RPMI7951 (cell line): ENCODE measurements around the gene RFT1. TPM values are rescaled to one million over a fixed set of nuclear protein-coding genes. Genes with fewer than 3 reads are reported as not detected.
A peak's percentile ranks its signal among the peaks of the same experiment; 100 is the strongest.

Experiments used
- DNase-seq: peaks from one replicate; pipeline ENCODE4 v3.0.0-alpha.2; 2012; ENCODE audit warnings: low read depth
- total RNA-seq: library from RNA; depleted of rRNA; stranded (reverse); fragments of >200 nt; shearing (Covaris generic); gene quantifications from 2 replicates; pipeline ENCODE4 v1.2.3, GENCODE V29; 2014

Gene RFT1
- total RNA-seq, 1 experiment from 2014 or later: 15.7 TPM

DNA sequence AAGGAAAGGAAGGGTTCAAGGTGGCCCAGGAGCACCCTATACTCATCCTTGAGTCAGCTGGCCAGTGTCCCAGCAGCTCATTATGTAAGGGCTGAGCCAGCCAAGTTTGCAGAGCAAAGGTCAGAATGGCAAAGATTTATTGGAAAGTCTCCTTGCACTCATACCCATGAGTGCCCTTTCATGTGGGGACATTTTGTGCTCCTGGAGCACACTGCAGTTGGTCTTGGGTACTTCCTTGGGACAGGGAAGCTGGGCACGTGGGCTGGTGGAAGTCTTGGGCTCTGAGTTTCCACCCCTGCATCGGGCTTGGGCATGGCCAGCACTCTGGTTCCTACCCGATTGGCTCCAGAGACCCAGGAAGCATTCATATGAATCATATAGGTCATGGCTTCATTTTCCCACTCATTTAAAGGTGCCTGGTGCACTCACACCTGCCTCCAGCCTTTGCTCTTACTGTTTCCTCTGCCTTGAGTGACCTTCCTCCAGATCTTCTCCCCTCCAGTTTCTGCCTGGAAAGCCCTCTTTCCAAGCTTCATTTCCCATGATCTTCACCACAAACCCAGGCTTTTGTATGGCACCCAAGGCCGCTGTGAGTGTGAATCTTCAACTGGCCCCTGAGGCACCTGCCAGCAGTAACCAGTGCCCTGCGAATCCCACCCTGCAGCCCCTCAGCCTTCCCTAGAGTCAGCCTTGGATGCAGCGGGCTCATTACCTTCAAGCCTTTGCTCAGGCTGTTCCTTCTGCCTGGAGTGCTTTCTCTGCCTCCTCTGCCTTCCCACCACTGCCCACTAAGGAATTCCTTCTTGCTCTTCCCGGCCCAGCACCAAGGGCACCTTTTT, 20.2 kb upstream of the RFT1 start:
- DNase-seq: peak; percentile 65

DNA sequence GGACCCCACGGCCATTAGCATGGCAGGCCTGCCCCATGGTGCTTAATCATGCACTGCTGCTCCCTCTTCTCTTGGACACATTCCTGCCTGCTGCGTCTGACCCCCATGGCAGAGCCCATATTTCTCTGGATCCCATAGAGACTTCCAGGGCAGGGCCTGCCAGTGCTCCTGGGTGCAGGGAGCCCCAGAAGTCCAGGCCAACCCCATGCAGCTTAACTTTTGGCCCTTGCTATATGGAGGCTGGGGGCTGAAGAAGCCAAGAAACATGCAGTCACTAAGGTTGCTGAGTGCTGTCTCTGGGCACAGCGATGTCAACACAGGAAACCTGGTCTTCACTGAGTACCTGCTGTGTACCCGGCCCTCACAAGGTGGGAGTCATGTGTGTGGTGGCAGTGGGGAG, 19.5 kb upstream of the RFT1 start:
- DNase-seq: no peak

DNA sequence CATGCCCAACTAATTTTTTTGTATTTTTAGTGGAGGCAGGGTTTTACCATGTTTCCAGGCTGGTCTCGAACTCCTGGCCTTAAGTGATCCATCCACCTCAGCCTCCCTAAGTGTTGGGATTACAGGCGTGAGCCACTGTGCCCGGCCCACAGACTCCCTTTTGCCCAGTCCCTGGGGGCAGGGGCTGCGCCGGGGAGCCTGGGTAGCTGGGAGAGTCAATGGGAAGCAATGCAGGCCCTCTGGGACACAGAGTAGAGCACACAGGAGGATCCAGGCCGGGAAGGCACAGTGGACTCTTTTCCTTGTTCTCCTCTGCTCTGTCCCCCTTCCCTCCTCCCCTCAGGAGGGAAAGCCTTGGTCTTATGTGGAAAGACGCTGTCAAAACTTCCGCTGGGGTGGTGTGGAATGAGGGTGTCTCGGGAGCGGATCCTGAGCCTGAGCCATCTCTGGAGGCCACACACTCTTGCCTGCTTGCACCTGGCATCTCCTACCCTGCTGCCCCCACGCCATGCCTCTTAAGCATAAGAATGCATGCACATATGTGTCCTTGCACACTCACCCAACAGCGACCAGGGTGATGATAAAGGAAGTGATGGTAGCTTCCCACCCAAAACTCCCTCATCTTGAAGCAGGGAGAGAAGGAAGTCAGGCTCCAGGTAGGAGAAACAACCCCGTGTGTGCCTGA, 18.9 kb upstream of the RFT1 start:
- no peak for DNase-seq

DNA sequence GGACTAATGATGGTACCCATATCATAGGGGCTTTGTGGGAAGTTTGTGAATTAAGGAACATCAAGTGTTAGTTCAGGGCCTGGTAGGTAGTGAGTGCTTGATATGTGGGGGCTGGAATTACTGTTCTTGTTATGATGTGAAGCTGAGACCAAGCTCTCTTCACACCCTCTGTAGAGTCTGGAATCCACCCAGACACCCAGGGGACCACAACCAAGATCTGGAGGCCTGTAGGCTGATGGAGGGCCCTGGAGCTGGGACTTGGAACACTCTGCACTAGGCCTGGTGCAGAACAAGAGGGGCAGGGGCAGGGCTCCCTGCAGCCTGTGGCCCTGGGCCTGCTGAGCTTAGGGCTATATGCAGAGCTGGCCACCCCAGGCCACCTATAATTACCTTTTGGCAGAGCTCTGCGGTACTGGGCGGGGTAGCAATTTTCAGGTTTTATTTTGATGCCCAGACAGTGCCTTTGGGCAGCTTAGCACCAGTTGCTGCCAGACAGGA, 17.7 kb upstream of the RFT1 start:
- no peak for DNase-seq

DNA sequence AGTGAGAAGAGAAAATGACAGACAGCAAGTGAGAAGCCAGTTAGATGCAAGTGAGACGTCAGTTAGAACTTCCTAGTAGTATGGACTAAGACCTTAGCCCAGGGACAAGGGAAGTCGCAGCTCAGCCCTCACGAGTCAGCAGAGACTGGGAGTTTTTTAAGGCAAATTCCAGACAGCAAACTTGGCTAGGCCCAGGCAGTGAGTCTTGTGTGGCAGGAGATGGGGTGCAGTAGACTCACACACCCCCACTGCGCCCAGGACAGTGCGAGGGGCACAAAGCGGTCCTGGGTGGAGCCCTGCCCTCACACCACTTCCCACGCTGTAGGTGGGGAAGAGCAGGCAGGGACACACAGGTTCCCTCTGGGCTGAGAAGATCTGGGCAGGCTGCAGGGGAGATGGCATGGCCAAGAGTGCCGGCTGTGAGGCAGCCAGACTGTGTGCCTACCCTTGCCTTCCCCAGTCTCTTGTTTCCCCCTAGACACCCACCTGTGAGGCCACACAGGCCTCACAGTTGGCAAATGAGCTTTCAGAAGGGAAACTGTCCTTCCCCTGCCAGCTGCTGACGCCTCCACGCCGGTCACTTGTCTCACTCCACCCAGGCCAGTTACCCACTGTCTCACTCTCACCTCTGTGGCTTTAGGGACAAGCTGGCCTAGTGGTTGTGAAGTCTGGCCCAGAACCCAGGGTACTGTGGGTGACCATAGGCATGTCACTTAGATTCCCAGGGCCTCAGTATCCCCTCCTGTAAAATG, 17.1 kb upstream of the RFT1 start:
- DNase-seq: no peak

DNA sequence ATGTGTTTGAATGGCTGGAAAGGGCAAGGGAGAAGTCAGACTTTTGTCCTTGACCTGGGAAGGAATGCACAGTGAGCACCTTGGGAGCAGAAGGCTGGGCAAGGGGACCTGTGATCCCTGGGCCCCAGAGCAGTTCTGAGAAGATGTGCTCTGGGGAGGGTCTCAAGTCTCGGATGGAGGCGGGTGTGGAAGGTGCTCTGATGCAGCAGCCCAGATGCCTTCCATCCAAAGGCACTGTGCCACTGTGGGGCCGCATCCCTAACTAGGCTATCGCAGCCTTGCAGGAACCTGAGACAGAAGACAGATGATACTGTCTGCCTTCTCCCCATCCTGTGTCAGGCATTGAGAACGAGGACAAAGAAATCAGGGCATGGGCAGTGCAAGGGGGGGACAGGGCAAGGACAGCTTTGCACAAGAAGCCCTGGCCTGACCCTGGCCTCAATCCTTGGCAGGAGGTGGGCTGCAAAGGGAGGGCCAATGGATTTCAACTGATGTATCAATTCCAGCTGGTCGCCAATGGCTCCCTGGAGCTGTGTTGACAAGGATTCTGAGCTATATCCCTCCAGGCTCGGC, 16.2 kb upstream of the RFT1 start:
- DNase-seq: no peak

DNA sequence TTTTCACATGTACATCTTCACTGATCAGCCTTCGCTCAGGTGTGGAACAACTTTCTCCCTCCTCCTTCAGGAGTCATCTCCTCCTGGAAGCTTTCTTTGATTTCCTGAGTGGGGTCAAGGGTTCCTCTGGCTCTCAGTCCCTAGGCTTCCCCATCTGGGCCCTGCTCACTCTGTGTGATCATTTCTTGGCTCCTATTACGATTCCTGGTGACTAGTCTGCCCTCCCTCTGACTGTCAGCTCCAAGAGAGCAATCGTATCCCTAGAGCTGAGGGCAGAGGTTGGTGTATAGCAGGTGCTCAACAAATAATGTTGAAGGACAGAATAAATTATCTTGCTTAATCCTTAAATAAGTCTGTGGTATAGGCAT, 15.5 kb upstream of the RFT1 start:
- DNase-seq: no peak

DNA sequence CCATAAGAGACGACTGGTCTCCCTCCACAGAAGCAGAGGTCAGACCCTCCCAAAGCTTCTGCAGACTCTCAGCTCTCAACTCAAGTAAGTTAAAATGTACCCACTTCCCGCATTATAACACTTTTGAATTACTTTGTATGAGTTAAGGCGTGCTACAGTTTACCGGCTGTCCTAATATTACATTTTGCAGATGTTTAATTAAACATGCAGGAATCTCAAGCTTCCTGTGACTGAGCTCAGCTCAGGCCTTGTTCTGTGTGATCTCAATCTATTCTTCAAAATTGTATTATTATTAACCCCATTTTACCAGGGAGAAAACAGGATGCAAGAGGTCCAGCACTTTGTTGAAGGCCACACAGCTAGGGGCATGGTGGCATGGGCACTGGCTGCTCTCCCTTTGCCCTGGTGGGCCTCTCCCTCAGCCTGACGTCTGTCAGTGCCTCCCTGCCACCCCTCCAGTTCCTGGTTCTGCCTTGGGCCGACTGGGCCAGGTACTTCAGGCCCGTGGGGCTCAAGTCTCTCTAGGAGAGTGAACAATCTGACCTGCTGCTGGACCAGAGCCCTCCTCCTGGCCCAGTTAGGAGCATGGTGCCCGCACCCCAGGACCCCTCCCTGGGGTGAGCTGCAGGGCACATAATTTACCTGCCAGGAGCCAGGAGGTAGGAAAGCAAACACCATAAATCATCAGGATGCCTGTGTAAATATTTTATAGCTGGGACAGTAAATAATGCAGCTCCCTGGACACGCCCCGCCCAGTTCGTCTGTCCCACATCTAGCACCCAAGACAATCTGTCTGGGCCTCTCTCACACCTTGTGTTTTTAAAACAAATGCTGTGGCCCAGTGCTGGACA, 14.9 kb upstream of the RFT1 start:
- DNase-seq: no peak

DNA sequence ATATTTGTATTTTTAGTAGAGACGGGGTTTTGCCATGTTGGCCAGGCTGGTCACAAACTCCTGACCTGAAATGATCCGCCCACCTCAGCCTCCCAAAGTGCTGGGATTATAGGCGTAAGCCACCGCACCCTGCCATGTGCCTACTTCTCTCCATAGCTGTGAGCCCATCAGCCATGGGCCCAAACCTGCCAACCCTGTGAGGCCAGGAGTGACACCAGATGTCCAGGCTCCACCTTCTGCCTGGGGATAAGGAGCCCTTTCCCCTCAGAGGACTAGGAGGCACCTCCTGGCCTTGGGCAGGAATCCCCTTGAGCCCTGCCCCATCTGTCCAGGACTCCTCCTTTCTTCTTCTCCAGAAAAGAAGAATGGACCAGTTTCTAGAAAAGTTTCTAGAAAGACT, 14.2 kb upstream of the RFT1 start:
- DNase-seq: no peak

DNA sequence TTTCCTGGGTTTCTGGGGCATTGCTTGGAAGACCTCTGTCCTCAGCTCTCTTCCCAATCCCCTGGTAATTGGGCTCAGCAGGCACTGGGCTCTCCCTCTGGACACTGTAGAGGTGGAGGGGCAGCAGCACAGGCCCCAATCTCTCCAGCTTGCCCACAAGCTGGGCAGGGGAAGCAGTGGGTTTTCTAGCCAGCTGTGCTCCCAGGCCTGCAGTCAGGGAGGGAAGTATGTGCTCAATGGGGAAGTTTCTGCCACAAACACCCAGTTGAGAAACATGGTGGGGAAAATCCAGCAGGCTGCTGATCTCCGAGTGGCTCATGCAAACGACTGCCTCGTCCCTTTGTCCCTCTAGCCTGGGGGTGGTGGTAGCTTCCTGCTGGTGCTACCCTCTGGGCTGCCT, 12.8 kb upstream of the RFT1 start:
- DNase-seq: no peak

DNA sequence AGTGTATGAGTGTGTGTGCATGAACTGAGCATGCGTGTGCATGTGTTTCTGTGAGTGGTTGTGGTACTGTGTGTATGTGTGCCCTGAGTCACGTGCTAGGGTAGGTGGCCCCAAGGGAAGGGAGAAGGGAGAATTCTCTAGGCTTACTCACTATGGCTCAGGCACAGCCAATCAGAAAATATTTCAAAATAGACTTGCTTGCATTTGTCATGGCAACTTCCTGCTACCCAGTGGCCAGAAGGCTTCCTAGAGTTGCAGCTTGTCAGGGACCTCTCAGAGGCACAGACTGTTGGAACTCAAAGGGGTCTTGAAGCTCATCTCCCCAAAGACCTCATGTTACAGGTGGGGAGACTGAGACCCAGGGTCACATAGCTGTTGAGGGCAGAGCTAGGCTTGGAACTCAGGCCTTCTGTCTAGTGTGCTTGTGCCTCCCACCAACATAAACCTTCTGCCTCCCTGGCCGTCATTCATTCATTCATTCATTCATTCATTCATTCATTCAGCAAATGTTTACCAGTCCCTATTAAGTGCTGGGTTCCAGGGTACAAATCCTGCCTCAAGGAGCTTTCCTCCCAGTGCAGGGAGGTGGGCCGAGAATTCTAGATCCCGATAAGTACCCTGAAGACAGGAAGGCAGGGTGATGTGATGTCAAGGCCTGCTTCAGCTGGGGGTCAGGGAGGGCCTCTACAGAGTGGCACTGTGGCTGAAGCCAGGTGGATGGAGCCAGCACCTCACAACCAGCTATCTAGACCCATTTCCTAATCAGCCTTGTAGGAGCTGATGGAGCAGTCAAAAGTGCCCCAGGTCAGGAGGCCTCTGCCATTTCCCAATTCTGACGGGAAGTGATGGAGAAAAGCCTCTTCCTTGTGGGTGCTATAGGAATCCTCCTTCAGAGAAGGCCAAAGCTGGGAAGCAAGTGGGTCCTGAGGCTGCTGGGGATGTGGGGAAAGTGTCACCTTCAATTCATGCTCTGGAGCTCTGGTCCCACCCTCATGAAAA, 10.9 kb upstream of the RFT1 start:
- peak; percentile 67 for DNase-seq

DNA sequence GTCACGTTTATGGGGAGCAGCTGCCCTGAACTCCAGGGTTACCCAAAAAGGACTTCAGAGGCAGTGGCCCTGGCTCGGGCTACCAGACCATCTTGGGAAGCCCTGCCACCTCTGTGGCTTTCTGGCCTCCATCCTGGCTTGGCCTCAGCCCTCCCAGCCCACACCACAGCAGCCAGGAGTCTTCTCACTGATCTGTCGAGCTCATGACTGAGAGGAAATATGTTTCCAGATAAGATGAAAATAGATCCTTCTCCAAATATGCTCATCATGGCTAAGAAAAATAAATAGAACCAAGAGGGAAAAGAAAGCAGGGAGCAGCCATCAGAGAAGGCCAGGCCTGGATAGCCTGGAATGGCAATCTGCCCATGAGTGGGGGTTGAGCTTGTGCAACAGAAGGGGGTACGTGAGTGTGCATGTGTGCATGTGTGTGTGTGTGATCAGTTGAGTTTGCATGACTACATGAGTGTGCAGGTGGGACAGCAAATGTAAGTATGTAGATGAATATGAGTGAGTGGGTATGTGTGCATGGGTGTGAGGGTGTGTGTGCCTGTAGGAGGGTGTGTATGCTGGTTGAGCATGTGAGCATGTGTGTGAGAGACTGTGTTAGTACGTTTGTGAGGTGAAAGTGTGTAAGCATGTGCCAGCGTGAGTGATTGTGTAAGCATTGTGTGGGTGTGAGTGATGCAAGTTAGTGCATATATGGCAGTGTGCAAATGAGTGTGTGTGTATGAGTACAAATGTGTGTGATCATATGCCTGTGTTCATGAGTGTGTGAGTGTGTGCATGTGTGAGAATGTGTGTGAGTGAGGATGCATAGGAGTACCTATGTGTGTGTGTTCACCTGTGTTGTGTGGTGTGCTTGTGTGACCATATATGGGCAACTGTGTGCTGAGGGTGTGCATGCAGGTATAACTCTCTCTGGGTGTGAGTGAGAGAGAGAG, 9.9 kb upstream of the RFT1 start:
- DNase-seq: no peak

DNA sequence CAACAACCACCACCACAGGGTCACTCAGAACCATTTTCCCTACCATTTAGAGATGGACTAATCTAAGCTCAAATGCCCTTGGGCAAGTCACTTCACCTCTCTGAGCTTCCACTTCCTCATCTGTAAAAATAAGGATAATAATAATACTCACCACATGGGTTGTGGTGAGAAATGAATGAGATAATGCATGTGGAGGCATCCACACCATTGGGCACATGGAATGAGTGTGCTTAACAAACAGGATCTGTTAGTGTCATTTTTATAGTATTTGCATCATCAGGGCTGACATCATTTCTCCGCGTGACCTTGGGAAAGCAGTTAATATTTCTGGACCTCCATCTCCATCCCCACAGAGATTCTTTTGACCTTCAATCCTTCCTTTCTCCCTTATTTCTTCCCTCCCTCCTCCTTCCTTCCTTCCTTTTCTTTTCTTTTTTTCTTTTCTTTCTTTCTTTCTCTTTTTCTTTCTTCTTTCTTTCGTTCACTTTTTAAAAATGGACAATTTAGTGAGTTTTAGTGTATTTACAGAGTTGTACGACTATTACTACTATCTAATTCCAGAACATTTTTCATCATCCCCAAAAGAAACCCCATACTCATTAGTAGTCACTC, 7.7 kb upstream of the RFT1 start:
- DNase-seq: peak; percentile 46

DNA sequence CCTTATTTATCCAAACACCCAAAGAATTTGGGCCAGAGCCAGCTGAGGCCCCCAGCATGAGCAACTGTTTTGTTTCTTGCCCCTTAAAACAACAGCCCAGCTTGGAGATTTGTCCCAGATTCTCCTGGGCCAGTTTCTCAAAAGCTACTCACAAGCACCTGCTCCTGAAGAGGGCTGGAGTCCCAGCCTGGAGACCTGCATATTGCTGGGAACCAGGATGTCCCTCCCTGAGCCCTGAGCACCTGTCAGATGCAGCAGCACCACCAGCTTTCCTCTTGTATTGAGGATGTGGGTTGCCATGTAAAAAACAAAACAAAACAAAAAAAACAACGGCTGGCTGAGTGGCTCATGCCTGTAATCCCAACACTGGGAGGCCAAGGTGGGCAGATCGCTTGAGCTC, 7.0 kb upstream of the RFT1 start:
- DNase-seq: no peak

DNA sequence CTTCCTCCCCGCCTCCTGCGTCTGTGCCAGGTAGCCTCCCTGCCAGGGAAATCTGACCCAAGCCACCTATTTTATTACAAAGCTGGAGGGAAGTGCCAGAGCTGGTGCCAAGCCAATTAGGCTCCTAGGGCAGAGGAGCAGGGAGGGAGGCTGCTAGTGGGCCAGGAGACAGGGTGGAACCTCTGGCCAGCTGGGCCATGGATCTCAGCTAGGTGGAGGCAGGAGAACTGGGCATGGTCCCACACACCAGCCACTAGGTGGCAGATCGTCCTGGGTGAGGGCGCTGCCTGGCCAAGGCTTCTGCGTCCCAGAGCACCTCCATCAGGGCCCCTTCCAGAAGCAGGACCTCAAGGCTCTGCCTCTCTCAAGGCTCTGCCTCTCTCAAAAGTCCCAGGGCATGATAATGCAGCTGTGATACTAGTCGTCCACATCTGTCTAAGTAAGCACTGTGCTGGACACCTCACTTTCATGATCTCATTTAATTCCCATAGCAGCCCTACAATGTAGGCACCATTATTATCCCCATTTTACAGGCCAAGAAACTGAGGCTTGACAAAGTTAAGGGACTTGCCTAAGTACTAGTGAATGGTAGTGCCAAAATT, 4.5 kb upstream of the RFT1 start:
- DNase-seq: peak; percentile 75

DNA sequence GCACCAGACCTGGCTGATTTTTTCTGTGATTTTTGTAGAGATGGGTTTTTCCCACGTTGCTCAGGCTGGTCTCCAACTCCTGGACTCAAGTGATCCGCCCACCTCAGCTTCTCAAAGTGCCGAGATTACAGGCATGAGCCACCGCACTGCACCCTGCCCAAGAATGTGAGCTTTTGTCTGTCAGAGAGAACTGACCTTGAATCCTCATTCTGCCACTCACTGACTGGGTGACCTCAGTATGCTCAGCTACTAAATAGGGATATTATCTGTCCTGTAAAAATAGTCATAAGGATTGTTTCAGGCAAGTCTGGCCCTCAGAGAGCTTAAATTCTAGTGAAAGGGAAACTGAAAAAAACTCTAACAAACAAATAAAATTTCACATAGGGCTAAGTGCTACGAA, 2.1 kb upstream of the RFT1 start:
- no peak for DNase-seq

DNA sequence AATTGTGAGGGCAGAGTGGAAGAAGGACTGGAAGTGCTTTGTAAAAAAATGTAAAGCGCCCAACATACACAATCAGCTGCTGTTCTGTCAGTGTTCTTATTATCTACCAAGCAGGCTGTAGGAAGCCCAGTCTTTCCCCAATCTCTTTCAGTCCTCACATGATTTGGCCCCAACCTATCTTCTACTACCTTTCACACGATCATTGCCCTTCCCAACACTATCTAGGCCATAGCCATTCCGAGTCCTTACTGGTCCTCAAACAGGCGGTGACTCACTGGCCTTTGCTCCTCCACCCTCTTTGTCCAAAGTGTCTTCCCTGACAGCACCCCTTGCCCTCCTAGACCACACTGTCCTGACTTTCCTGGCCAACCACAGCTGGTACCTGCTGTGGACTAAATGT, 861 bp upstream of the RFT1 start:
- no peak for DNase-seq

DNA sequence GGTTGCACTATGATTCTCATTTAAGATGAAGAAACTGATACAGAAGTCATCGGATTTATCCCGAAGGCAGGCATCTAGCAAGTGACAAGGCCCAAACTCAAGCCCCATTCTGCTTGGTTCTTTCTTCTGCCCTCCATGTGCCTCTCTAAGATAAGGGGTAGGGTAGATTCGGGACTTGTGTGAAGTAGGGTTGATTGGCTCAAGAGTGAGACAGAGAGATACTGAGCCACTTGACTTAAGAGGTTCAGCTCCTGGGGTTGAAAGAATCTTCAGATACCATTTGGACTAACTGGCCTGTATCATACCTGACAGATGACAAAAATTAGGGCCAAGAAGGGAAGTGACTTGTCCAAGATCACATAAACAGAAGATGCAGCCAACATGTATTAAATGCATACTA, 891 bp downstream of the RFT1 start:
- DNase-seq: no peak
